Measurements from ENCODE around the gene ANGPTL1.

ANGPTL1 gene, protein sequence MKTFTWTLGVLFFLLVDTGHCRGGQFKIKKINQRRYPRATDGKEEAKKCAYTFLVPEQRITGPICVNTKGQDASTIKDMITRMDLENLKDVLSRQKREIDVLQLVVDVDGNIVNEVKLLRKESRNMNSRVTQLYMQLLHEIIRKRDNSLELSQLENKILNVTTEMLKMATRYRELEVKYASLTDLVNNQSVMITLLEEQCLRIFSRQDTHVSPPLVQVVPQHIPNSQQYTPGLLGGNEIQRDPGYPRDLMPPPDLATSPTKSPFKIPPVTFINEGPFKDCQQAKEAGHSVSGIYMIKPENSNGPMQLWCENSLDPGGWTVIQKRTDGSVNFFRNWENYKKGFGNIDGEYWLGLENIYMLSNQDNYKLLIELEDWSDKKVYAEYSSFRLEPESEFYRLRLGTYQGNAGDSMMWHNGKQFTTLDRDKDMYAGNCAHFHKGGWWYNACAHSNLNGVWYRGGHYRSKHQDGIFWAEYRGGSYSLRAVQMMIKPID

DNA sequence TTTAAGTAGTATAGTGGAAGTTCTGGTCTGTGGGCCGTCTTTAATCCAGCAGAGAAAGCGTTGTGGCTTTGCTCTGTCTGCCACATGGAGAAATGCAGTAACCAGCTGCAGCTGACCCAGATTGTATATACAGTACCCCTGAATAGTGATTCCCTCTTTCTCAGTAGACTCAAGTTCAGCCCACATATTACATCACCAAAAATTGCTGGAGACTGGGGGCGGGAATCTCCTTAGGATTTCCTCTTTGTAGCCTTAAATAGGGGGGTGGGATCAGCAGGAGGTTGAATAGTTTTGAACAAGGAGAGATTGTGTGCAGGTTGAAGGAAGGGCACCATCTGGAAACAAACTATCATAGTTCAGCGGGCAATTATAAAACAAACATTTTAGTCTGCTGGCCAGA lies at the start of gene ANGPTL1:
Gene ANGPTL1, minus strand, starts transcription at position 134 of the 400 bp plus-strand sequence. CDS start 5,301 bp downstream, outside the sequence.
- DNase-seq (ENCODE audit: low read depth): no peak

DNA sequence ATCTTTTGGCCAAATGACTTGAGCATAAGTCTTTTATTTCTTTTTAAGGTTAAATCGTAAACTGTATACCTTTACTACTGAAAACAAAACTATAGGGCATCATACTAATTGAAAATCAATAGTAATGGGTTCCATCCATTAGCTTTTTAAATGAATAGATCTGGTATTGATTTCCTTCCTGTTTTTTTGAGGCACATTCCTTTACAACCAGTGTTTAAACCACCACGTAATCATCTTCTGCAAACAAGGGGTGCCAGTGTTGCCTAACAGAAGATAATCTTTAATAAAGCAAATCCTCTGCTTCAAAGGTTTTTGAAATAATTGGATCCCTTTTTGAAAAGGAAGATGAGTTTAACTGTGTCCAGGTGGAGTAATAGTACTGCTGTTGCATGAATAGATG lies 48.7 kb upstream of the ANGPTL1 start:
- no peak for DNase-seq (ENCODE audit: low read depth)

DNA sequence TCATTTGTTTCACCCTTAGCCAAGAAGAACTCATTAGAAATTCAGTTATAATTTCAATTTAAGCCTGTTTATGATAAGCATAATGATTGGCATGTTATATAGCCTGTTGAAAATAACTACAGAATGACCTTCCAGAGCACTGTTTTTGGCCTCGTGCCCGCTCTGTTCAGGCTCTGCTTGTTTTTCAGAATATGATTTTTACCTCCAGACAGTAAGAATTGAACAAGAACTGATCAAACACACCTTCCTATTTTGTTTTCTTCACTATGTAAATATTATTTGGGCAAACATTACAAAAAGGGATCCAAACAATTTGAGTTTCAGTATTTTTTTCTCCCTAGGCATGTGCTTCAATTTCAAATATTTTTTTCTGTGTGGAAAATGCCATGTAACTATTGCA lies 48.1 kb upstream of the ANGPTL1 start:
- DNase-seq (ENCODE audit: low read depth): no peak

DNA sequence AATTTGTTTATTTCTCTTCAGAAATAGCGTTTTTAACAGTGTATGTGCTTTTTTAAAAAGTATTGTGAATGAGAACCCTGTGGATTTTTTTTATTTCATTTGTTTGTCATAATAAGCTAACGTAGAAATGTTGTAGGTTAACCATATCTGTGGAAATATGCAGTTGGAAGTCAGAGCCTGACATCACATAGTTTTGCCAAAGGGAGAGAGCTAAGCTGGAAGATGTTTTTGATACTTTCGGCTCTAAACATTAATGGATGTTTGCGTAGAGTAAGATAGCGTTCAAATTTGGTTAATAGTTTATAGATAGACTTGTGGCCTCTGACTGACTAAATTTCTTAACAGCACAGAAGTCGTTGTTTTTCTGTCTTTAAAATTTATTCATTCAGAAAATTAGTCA lies 47.4 kb upstream of the ANGPTL1 start:
- DNase-seq (ENCODE audit: low read depth): no peak

DNA sequence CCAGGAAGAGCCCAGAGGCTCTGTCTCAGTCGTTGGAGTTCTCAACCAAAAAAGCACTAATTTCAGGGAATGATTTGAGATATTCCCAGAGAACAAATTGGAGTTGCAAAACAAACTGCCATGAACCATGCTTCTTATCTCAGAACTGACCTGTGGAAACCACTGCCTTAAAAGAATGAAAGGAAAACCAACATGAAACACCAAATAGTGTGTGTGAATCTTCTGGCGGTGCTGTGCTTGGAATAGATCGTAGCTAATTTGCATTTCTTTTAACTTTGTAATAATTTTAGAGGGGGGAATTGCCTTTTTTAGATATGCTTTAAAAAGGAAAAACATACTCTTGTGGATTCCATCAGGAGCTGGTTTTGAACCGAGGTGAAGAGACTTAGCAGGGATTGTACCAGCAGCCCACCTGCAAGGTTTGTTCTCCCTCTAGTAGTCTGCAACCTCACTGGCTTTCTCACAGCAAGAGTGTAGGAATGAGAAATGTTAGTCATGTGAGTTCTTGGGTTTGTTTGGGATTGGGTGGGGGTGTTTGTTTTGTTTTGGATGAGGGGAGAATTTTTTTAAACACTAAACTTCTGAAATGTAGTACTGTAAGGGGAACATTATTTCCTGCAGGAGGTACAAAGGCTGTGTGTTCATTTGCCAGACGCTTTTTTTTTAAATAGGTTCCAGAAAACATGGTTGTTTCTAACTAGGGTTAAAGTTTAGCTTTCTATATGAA lies 45.7 kb upstream of the ANGPTL1 start:
- no peak for DNase-seq (ENCODE audit: low read depth)

DNA sequence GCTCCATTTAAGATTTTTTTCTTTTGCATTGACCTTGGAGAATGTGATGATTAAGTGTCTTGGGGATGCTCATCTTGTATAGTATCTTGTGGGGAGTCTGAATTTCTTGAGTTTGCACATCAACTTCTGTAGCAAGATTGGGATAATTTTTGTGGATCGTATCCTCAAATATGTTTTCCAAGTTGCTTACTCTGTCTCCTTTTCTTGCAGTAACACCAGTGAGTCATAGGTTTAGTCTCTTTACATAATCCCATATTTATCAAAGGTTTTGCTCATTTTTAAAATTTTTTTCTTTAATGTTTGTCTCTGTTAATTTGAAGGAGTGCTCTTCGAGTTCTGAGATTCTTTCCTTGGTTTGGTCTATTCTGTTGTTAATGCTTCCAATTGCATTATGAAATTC lies 41.7 kb upstream of the ANGPTL1 start:
- DNase-seq (ENCODE audit: low read depth): no peak

DNA sequence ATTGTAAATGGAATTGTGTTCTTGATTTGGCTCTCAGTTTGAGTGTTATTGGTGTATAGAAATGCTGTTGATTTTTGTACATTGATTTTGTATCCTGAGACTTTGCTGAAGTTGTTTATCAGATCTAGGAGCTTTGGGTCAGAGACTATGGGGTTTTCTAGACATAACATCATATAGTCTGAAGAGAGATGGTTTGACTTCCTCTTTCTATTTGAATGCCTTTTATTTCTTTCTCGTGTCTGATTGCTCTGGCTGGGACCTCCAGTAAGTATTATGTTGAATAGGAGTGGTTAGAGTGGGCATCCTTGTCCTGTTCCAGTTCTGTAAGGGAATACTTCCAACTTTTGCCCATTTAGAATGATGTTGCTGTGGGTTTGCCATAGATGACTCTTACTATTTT lies 39.1 kb upstream of the ANGPTL1 start:
- no peak for DNase-seq (ENCODE audit: low read depth)

DNA sequence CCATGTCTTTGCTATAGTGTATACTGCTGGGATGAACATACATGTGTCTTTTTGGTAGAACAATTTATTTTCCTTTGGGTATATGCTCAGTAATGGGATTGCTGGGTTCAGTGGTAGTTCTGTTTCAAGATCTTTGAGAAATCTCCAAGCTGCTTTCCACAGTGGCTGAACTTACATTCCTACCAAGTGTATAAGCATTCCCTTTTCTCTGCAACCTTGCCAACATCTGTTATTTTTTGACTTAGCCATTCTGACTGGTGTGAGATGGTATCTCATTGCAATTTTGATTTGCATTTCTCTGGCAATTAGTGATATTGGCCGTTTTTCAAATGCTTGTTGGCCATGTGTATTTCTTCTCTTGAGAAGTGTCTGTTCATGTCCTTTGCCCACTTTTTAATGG lies 37.5 kb upstream of the ANGPTL1 start:
- no peak for DNase-seq (ENCODE audit: low read depth)

DNA sequence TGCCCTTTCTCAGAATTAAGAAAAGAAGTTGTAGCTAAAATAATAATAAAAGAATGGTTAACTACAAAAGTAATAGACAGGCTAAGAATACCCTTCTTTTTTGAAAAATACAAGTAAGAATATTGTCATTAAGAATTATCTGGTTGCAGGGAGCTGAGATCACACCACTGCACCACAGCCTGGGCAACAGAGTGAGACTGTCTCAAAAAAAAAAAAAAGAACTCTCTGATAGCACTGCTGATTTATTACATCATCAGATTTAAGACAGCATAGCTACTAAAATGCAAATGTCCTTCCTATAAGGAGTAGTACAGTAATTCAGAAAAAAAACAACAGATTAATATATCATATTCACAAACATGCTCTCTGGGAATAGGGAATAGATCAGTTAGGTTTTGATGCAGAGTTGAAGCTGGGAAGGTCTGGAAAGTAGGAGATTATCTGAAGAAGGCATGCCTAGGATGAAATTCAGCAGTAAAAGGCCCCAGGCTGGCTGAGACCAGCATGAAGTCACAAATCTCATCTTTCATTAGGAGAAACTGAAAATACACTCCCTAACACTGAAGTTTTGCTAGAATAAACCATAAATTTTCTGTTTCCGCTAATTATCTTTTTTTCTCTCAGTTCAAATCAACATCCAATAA lies 30.7 kb upstream of the ANGPTL1 start:
- DNase-seq (ENCODE audit: low read depth): no peak

DNA sequence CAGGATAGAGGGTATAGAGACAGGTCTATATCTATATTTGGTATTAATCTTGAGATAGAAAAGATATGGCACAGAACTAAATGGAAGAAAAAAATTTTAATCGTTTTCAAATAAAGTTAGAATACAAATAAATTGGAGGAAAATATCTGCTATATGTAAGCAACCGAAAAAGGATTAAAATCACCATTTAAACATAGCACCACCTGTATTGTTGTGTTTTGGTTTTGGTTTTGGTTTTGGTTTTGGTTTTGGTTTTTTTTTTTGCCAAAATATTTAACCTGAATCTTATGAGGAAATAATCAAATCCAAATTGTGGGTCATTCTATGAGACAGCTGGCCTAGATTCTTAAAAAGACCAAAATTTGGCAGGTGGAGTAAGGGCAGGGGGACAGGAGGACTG lies 28.5 kb upstream of the ANGPTL1 start:
- no peak for DNase-seq (ENCODE audit: low read depth)

DNA sequence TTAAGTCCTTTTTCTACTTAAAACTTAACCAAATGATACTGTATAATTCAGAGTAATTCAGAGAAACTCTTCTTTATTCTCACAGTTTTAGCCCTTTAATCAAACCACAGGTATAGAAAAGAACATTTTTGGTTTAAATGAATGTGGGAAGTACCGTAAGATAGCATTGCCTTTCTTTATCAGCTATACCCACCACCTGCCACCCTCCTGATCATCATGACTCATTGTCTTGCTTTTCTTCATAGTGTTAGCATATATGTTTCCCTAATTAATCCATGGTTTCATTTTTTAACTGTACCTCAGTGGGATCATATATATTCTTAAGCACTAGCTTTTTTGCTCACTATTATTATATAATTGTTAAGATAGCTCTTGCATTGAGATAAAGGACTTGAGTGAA lies 27.5 kb upstream of the ANGPTL1 start:
- no peak for DNase-seq (ENCODE audit: low read depth)

DNA sequence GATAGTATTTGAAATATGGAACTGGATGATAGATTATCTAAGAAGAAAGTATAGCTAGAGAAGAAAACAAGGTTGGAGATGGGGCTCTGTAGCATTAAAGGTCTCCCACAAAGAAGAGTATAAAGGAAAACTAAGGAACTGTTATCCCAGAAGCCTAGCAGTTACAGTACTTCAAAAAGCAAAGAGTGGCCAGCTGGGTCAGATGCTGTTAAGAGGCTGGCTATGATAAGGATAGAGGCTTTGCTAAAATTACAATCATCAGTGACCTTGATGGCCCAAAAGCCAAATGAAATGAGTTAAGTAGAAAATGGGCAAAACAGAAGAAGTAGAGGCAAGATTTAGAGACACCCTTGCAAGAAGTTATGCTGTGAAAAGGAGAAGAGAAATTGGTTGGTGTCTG lies 25.1 kb upstream of the ANGPTL1 start:
- no peak for DNase-seq (ENCODE audit: low read depth)

DNA sequence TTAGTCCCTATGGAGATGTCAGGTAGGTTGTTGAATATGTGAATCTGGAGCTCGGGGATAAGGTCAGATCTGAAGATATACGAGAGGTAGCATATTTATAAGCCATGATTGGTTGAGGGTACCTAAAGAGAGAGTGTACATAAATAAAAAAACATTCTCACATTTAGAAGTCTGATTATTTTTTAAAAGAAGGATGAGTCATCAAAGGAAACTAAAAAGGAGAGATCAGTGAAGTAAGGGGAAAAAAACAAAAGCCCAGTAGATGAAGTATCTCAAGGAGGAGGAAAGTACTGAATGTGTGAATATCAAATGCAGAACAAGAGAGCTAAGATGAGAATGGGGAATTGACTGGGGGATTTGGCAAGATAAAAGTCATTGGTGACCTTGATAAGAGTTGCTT lies 15.7 kb upstream of the ANGPTL1 start:
- DNase-seq (ENCODE audit: low read depth): no peak

DNA sequence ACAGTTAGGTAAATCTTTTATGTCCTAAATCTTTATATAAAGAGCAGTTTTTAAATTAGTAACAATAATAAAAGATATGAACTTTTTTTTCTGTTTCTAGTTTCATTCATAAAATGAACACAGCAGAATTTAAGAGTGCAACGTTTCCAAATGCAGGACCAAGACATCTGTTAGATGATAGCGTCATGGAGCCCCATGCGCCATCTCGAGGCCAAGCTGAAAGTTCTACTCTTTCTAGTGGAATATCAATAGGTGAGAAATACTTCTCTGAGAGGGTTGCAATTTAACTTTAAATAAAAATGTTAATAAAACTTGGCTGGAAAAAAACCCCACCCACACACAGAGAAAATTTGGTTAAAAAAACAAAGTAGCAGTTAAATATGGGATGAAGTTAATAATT lies 15.0 kb upstream of the ANGPTL1 start:
- no peak for DNase-seq (ENCODE audit: low read depth)

DNA sequence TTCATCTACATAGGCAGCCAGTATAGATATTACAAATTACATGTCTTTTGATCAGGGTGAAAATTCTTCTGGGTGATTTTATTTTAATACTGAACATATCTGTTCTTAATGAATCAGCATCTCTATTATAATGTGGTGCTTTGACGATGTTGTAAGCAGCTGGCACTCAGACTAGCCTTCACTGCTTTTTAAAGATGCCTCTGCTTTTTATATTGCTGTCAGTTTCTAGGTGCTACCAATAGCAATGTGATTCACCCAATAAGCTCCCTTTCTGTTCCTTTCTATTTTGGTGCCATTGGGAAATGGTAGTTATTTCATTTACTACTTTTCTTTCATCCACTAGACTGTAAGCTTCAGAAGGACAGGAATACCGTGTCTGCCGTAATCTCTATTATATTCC lies 11.1 kb upstream of the ANGPTL1 start:
- no peak for DNase-seq (ENCODE audit: low read depth)

DNA sequence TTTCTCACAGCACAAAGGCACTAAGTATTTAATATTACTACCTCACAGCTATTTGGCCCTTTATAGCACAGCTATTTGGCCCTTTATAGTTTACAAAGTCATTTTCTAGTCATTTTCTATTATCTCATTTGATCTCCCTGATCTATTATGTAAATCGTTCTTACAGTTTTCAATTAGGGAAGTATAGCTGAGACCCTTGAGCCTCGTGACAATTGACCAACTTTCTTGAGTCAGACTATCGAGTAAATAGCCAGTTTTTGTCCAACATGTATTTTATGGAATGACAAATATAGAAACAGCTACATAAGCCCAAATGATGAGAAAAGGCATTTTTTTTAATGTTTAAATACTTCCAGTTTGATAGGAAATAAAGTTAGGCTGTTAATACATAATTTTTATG lies 7.0 kb upstream of the ANGPTL1 start:
- DNase-seq (ENCODE audit: low read depth): no peak

DNA sequence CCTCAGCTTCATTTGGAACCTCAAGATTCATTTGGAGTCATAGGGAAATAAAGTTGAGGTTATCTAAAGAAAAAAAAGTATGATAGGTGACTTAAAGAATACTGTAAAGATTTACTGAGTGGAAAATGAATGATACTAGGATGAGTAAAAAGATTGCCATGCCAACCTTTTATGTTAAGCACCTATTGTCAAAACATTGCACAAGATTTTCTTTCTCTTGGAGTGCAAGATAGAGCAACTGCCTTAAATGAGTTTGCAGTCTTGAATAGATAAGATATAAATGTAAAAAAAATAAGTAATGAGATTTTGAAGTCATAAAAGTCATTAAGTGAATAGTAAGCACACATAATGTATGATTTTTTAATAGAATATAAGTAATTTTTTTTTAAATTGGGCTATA lies 5.1 kb upstream of the ANGPTL1 start:
- no peak for DNase-seq (ENCODE audit: low read depth)

DNA sequence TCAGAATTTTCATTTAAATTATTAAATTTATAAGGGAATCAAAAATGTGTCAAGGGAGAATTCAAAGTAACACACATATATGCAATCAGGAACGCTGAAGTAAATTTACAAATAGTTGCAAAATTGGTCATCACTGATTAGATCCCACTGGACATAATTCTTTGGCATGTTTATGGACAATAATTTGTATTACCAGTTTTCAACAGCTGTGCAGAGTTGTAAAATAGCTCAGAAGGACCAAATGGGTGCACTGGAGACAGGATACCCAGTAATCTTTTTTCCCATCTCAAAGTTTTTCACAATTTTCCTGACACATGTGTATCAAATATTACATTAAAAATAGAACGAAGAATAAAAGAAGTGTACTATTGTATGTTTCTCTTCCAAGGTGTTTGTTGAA lies 4.1 kb upstream of the ANGPTL1 start:
- DNase-seq (ENCODE audit: low read depth): no peak

DNA sequence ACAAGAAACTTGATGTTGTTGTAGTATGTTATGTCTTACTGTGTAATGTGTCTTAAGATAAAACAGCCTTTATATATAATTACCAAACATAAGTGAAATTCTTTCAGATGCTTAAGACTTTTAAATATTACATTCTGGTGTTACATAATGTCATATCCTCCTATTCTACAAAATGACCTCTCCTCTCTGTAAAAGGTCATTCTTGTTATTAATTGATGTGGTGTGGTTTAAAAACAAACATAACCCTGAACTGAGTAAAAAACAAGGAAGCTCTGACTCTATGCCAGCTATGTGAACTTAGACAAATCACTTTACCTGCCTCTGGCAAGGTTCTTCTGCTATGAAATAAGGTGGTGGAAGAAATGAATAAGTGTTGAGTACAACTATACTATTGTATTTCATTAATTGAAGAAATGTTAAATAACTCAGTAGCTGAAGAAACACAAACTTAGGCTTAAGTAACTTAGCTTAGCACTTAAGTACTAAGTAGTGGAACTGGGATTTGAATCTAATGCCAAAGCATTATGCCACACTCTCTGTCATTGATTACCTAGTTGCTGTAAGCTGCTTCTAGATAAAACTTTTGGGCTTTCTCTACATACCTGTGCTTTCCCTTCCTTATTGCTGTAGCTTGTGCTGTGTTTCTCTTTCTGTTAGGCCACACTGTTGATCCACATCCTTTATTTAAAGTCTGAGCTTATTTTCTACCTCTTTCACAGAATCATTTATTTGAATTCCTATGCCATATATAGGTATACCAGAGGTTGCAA lies 859 bp upstream of the ANGPTL1 start:
- no peak for DNase-seq (ENCODE audit: low read depth)

DNA sequence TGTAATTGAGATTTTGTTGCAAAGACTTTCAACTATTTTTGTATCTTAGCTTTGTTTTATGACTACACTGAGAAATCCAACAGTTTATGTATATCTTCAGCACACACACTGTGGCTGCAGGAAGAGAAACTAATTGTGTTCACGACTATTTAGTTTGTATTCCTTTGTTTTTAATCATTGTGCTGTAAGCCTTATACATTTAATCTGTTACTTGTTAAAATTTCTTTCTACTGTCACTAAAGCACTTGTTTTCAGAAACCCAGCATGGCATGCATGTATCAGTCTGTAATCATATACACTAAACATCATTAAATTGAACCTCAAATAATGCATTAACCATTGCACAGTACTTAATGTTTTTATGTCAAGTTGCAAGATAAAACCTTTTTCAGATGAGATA lies 656 bp downstream of the ANGPTL1 start:
- no peak for DNase-seq (ENCODE audit: low read depth)

DNA sequence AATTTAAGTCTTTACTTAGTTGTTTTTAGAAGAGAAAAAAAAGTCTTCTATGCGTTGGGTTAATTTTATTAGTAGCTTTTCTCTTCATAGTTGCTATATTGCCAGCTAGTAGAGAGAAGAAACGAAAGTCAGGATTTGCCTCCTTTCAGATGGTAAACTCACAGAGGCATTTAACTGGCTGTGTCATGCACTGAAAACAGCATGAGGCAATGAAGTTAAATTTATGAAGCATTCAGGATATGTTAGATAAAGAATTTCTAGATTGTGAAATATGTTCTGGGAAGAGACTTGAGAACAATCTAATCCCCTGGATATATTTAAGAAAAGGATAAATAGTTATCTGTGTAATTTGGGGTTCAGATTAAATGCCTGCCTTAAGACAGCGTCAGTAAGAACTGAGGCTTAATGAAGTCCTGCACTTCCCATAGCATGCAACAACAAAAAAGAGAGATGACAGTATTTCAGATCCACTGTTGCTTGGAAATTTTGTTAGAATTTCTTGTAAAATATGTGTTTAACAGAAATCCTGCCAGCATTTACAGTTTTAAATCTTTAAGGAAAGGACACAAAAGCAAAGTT lies 1.7 kb downstream of the ANGPTL1 start:
- no peak for DNase-seq (ENCODE audit: low read depth)

DNA sequence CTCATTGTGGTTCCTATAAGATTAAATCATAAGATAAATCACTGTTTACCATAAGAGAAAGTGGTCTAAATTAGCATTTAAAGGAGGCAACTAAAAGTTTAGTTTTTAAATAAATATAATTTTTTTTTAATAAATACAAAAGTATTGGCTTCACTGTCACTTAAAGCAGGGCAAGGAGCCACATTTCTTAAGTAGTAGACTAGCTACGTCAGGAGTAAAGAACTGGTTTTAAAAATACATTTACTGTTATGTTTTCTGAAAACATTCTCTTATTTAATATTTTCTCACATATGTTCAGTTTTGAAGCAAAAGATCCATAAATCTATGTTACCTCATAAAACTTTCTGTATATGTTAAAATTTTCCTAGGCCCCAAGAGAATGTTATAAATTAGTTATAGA lies 2.2 kb downstream of the ANGPTL1 start:
- no peak for DNase-seq (ENCODE audit: low read depth)

All from activated T-cell treated with anti-CD3 and anti-CD28 coated beads for 24 hours (primary cell).